Activated naive CD8-positive, alpha-beta T cell treated with anti-CD3 and anti-CD28 coated beads, Interleukin-2, amount 10 ng/mL, durations not matched to agents 7 days and 5 days (primary cell): ENCODE results near the gene ABL1. TPM values are rescaled to one million over a fixed set of nuclear protein-coding genes. Genes with fewer than 3 reads are reported as not detected.

Source experiments
- ATAC-seq: fragments of 150-1000 bp; cut with Tn5 transposase; one replicate; pipeline ENCODE4 v1.10.0; 2021; ENCODE audit warnings: low read depth, moderate library complexity
- POLR2A ChIA-PET: fragments of 350-600 bp; sonication (Branson Sonifier 250); formaldehyde crosslinking; loops from one replicate; lab custom pipeline; 2021; ENCODE audit warnings: antibody characterized with exemption; lab: Charles Lee
- DNase-seq: peaks from one replicate; pipeline ENCODE4 v3.0.0; 2021
- H3K27ac Mint-ChIP-seq: one replicate; pipeline ENCODE4 v1.8.0; 2022; ENCODE audit warnings: mild to moderate bottlenecking, mixed read lengths
- H3K27me3 Mint-ChIP-seq: one replicate; pipeline ENCODE4 v1.8.0; 2022; ENCODE audit warnings: mild to moderate bottlenecking, moderate library complexity, mixed read lengths
- H3K36me3 Mint-ChIP-seq: one replicate; pipeline ENCODE4 v1.8.0; 2021; ENCODE audit warnings: mild to moderate bottlenecking, mixed read lengths
- H3K4me1 Mint-ChIP-seq: one replicate; pipeline ENCODE4 v1.8.0; 2021; ENCODE audit warnings: mixed read lengths
- H3K4me3 Mint-ChIP-seq: one replicate; pipeline ENCODE4 v1.8.0; 2022; ENCODE audit warnings: mild to moderate bottlenecking, moderate library complexity, mixed read lengths
- H3K9me3 Mint-ChIP-seq: one replicate; pipeline ENCODE4 v1.8.0; 2021; ENCODE audit warnings: mixed read lengths
- total RNA-seq, 2 experiments: library from RNA; stranded (reverse); gene quantifications; one replicate each; pipeline ENCODE4 v1.2.3, GENCODE V29; 2021

The ABL1 gene
- total RNA-seq, 2 experiments from 2014 or later: 32.9 to 36.2 TPM

DNA sequence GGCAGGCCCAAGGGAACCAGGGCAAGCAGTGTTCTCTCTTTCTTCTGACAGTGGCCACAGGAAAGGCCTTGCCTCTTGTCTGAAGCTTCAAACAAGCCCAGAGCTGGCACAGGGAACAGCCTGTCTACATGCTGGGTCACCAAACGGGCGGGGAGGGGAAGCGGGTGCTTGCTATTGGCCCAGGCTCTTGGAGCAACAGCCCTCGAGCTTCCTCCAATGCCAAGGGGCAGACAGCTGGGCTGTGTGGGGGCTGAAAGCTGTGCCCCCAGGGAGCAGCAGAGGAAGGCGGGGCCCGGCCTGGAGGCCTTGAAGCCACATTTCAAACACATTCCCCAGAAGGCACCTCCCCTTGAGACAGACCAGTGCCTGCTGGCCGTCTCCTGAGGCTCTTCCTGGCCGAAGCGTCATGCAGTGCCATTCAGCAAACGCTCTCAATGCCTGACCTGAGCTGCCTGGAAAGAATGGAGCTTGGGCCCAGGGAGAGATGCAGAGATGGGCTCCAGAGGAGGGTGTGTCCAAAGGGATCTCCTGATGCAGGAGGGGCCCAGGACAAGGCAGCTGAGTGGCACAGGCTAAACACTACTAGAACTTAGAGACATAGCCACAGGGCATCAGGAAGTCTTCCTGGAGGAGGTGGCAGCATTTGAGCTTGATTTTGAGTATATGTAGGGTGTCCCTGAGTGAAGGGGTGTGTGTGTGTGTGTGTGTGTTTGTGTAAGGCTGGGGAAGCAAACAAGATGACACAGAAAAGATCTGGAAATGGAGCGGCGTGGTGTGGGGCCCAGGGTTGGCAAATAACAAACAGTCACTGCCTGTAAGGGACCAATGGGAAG is 101.4 kb downstream of the ABL1 start:
- POLR2A ChIA-PET: no interaction called here
- peaks cover 73% of the 10 kb centered on the region for H3K27me3 Mint-ChIP-seq
- DNase-seq (no peak), ATAC-seq (no peak)
- peak overlapping the region; percentile 0 for H3K4me3 Mint-ChIP-seq
- H3K9me3 Mint-ChIP-seq: no peaks in the 10 kb centered on the region
- H3K27ac Mint-ChIP-seq: no peak overlapping the region
- H3K4me1 Mint-ChIP-seq: peaks cover 14% of the 10 kb centered on the region
- H3K36me3 Mint-ChIP-seq: no peaks in the 10 kb centered on the region

Other genes with a start within 250 kb of the ABL1 start
- gene PRDM12, start 170.7 kb upstream of the ABL1 start, total RNA-seq: under 1 TPM in 1 of 2 experiments, not detected in 1; 0.17 TPM
- 10 to 100 TPM; 57.2 to 58.8 TPM for gene EXOSC2, start 141.5 kb upstream of the ABL1 start, total RNA-seq
- gene QRFP, start 61.6 kb downstream of the ABL1 start, total RNA-seq: not detected
- gene FIBCD1, start 104.0 kb downstream of the ABL1 start, total RNA-seq: not detected
- gene LAMC3, start 173.9 kb downstream of the ABL1 start, total RNA-seq: under 1 TPM; 0.19 to 0.20 TPM